ENCODE results near the gene OR7D2. TPM values are rescaled to one million over a fixed set of nuclear protein-coding genes. Genes with fewer than 3 reads are reported as not detected.

Gene OR7D2
- total RNA-seq, 4 donors from 2014 or later: 1.1 TPM; not detected in 3

DNA sequence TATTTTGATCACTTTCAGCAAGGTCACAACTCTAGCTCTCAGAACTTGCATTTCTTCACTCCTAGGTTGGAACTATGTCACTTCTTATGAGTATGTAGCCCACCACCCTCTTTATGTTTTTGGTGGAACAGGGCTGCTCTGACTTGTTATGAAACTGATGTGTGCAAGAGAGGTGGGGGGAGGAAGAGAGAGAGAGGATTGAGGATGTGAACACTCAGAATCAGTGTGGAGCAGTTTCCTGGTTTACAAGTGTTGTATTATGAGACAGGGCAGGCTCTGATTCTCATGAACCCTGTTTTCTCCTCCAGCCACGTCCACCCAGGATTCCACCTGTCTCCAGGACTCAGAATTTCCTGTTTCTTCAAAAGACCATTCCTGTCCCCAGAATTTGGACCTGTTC is 22.5 kb upstream of the OR7D2 start:
- in situ Hi-C loops (cut with MboI; ENCODE audit: low pct_ligation_motif_present in 1 of 4, low pct_unique_long_range_greater_than_20kb in 1 of 4, low sequenced_read_pairs in 3 of 4): no loop called here
- H3K27ac ChIP-seq: no peak overlapping the region
- no peak for TF ChIP-seq EP300 (IDR thresholded peaks at IDR 0.05; ENCODE audit: low read depth)
- no peak for TF ChIP-seq POLR2AphosphoS5 (IDR thresholded peaks at IDR 0.05)
- TF ChIP-seq POLR2A (IDR thresholded peaks at IDR 0.05): no peak
- TF ChIP-seq, protein P1, sequence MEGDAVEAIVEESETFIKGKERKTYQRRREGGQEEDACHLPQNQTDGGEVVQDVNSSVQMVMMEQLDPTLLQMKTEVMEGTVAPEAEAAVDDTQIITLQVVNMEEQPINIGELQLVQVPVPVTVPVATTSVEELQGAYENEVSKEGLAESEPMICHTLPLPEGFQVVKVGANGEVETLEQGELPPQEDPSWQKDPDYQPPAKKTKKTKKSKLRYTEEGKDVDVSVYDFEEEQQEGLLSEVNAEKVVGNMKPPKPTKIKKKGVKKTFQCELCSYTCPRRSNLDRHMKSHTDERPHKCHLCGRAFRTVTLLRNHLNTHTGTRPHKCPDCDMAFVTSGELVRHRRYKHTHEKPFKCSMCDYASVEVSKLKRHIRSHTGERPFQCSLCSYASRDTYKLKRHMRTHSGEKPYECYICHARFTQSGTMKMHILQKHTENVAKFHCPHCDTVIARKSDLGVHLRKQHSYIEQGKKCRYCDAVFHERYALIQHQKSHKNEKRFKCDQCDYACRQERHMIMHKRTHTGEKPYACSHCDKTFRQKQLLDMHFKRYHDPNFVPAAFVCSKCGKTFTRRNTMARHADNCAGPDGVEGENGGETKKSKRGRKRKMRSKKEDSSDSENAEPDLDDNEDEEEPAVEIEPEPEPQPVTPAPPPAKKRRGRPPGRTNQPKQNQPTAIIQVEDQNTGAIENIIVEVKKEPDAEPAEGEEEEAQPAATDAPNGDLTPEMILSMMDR (IDR thresholded peaks at IDR 0.05): no peak
- DNase-seq: no peak
- H3K27me3 ChIP-seq: no peaks in the 10 kb centered on the region
- H3K9me3 ChIP-seq: peaks cover 21% of the 10 kb centered on the region in 2 donors
- no peak overlapping the region for H3K4me3 ChIP-seq
- H3K4me1 ChIP-seq: no peaks in the 10 kb centered on the region
- intact Hi-C loops (cut with DNase I; ENCODE audit: low total_unique reads): no loop called here
- H3K36me3 ChIP-seq: peaks cover 7 to 61% (median 30%) of the 10 kb centered on the region in 4 donors
- 77 to 100% methylated on average over 1 of the region's 1 CpG for WGBS, 2 donors (ENCODE audit: low coverage in 1 of 2)

DNA sequence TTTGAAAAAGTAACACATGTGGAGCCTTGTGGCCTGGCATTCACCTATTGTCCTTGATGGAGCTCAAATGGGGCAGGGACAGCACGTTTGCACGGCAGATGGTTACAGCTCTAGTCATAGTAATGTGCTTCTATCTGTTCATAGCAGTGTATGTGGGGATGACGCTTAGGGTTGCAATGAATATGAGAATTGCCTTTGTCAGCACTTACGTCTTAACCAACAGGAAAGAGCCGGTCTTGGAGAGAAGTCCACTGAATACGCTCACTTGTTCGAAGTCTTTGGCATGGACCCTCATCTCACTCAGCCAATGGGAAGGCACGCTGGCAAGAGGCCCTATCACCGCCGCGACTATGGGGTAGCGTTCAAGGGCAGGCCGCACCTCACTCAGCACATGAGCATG is 18.9 kb upstream of the OR7D2 start:
- TF ChIP-seq, protein P1 (IDR thresholded peaks at IDR 0.05): no peak
- TF ChIP-seq POLR2AphosphoS5 (IDR thresholded peaks at IDR 0.05) (no peak), EP300 (IDR thresholded peaks at IDR 0.05; ENCODE audit: low read depth) (no peak)
- Histone ChIP-seq H3K4me3 (no peak overlapping the region), H3K36me3 (peaks cover 9 to 77% (median 43%) of the 10 kb centered on the region in 4 donors), H3K27me3 (no peaks in the 10 kb centered on the region), H3K9me3 (peaks cover 14 to 18% of the 10 kb centered on the region in 2 donors), H3K4me1 (no peaks in the 10 kb centered on the region), H3K27ac (no peak overlapping the region)
- in situ Hi-C loops (cut with MboI; ENCODE audit: low pct_ligation_motif_present in 1 of 4, low pct_unique_long_range_greater_than_20kb in 1 of 4, low sequenced_read_pairs in 3 of 4): no loop called here
- 99 to 100% methylated on average over 8 to 13 of the region's 13 CpGs for WGBS, 2 donors (ENCODE audit: low coverage in 1 of 2)
- intact Hi-C loops (cut with DNase I; ENCODE audit: low total_unique reads): no loop called here
- no peak for DNase-seq

DNA sequence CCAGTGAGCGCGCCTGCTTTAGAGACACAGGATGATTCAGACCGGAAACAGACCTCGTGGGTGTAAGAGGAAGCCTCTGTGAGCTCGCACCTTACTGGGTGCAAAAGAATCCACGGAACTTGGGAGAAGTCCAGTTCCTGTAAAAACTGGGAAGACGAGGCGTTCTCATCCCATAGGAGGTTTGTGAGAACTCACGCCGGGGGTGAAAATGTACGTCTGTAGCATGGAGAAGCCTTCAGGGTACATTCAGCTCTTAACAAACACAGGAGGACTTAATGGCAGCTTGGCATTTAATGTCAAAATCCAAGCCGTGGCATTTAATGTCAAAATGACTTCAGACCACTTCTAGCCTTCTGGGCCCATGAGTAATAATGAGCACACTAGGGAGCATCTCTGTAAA is 17.4 kb upstream of the OR7D2 start:
- Histone ChIP-seq H3K9me3 (peaks cover 13 to 17% of the 10 kb centered on the region in 2 donors), H3K4me1 (no peaks in the 10 kb centered on the region), H3K27me3 (no peaks in the 10 kb centered on the region), H3K4me3 (no peak overlapping the region), H3K36me3 (peaks cover 9 to 78% (median 42%) of the 10 kb centered on the region in 4 donors), H3K27ac (no peak overlapping the region)
- 98% methylated on average over 12 of the region's 12 CpGs; no CpG with 5 or more reads in 1 of the 2 donors for WGBS, 2 donors (ENCODE audit: low coverage in 1 of 2)
- TF ChIP-seq, protein P1 (IDR thresholded peaks at IDR 0.05): no peak
- TF ChIP-seq POLR2AphosphoS5 (IDR thresholded peaks at IDR 0.05): no peak
- no peak for TF ChIP-seq POLR2A (IDR thresholded peaks at IDR 0.05)
- TF ChIP-seq EP300 (IDR thresholded peaks at IDR 0.05; ENCODE audit: low read depth): no peak
- intact Hi-C loops (cut with DNase I; ENCODE audit: low total_unique reads) (no loop called here), in situ Hi-C loops (cut with MboI; ENCODE audit: low pct_ligation_motif_present in 1 of 4, low pct_unique_long_range_greater_than_20kb in 1 of 4, low sequenced_read_pairs in 3 of 4) (no loop called here)
- no peak for DNase-seq

DNA sequence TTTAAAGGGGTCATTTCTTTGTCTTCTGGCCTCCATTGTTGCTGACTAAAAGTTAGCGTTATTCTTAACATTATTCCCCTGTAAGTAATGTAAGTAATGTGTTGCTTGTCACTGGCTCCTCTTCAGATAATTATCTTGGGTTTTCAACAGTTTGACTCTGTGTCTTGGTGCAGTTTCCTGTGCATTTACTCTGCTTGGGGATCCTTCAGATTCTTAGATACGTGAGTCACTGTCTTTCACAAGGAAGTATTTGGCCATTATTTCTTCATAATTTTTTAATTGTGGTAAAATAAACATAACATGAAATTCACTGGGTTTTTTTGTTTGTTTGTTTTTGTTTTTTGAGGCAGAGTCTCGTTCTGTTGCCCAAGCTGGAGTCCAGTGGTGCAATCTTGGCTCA is 13.5 kb upstream of the OR7D2 start:
- intact Hi-C loops (cut with DNase I; ENCODE audit: low total_unique reads): no loop called here
- TF ChIP-seq EP300 (IDR thresholded peaks at IDR 0.05; ENCODE audit: low read depth) (no peak), POLR2A (IDR thresholded peaks at IDR 0.05) (no peak)
- TF ChIP-seq, protein P1 (IDR thresholded peaks at IDR 0.05): no peak

More for the DNA sequence above, 13.5 kb upstream of the OR7D2 start:
- Histone ChIP-seq H3K4me3 (no peak overlapping the region), H3K4me1 (no peaks in the 10 kb centered on the region), H3K9me3 (peaks cover 9 to 12% of the 10 kb centered on the region in 2 donors), H3K36me3 (peaks cover 4 to 48% (median 19%) of the 10 kb centered on the region in 4 donors), H3K27ac (no peak overlapping the region), H3K27me3 (no peaks in the 10 kb centered on the region)
- in situ Hi-C loops (cut with MboI; ENCODE audit: low pct_ligation_motif_present in 1 of 4, low pct_unique_long_range_greater_than_20kb in 1 of 4, low sequenced_read_pairs in 3 of 4): no loop called here
- 86 to 89% methylated on average over 1 to 3 of the region's 3 CpGs for WGBS, 2 donors (ENCODE audit: low coverage in 1 of 2)
- no peak for DNase-seq

Data from transverse colon (tissue), 4 donors.